Measurements from ENCODE around the gene CTTNBP2. TPM values are rescaled to one million over a fixed set of nuclear protein-coding genes. Genes with fewer than 3 reads are reported as not detected.
"Not testable (repeated sequence)": the region's sequence is repeated elsewhere in the genome, so short reads cannot be mapped to it uniquely, and the experiment has no call there.

CTTNBP2 gene
- total RNA-seq, 1 experiment from 2014 or later: 0.48 TPM

DNA sequence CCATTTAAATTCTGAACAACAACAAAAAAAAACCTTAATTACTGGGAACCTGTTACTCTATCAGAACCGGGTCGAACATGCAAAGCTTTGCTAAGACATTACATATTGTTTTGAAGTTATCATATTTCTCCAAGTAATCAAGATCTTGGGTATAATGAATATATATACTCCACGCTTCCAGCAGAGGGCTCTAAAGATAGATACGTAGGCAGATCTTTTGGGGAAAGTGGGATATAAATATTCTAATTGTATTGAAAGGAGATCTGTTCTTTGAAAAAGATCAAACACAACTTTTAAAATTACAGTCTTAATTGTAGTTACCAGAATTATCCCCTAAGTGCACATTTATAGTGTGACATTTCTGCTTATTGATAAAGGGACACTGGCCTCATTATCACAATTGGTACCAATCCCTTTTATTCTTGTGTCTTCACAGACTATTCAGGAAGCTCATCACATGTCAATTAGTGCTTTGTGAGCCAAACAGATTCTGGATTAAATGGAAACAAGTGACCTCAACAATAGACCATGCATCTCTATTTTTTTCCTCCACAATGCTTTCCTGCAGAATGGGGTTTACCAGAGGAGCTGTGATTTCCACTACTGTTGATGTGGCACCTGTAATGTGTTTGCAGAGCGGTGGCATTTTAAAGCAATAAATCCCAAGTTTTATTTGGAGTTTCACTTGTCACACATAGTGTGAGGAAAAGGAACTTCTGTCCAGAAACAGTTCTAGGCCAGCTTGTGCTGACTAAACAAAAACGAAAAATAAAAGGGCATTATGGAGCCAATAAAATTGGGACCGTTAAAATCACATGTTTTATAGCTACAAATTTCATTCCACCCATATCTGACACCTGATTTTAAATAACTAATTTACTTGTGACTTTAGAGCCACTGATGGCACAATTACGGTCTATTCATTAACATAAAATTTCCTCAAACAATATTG is 122.4 kb downstream of the CTTNBP2 start:
- peak; percentile 14 for DNase-seq (ENCODE audit: low read depth)

- DNase-seq (ENCODE audit: low read depth): no peak
Observed at GRCh38 chr7:117741962-117742361, 131.3 kb downstream of the CTTNBP2 start.

GRCh38 chr7:117739085-117739484 is 134.2 kb downstream of the CTTNBP2 start:
- DNase-seq (ENCODE audit: low read depth): no peak

DNA sequence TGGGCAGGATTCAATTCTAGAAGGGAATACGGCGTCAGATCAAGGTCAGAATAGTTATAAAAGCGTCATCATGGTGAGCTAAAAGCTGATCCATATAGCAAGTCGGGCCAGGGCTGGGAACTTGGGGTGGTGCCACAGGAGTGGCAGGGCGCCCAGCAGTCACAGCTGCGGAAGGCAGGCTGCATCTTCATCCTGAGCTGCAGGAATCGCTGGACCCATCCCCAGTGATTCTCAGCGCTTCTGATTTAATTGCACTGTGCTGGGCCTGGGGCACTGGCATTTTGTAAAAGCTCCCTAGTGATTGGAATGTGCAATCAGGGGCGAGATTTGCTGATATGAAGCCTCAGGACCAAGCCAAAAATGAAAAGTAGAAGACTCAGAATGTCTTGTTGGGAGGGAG is 135.3 kb downstream of the CTTNBP2 start:
- no peak for DNase-seq (ENCODE audit: low read depth)

DNA sequence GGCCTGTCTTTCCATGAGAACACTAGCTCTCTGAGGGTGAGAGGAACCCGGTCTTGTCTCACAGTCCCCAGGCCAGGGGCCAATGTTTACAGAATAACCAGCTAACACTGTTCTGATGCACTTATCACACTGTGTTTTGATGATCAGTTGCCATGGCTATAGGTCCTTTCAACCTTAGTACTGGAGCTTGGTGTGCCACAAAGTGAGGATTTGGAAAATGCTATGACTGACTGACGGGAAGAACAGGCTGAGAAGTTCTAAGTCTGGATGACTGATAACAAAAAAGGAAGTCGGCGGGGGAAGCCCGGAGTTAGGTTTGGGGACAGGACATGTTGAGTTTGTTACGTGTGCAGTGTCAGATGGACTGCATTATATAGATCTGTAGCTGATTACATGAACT is 141.8 kb downstream of the CTTNBP2 start:
- no peak for DNase-seq (ENCODE audit: low read depth)

GRCh38 chr7:117730390-117730789 is 142.9 kb downstream of the CTTNBP2 start:
- DNase-seq (ENCODE audit: low read depth): no peak

- peak; percentile 35 for DNase-seq (ENCODE audit: low read depth)
Observed at GRCh38 chr7:117728890-117729624, 144.2 kb downstream of the CTTNBP2 start.

GRCh38 chr7:117724898-117725297 is 148.3 kb downstream of the CTTNBP2 start:
- no peak for DNase-seq (ENCODE audit: low read depth)

DNA sequence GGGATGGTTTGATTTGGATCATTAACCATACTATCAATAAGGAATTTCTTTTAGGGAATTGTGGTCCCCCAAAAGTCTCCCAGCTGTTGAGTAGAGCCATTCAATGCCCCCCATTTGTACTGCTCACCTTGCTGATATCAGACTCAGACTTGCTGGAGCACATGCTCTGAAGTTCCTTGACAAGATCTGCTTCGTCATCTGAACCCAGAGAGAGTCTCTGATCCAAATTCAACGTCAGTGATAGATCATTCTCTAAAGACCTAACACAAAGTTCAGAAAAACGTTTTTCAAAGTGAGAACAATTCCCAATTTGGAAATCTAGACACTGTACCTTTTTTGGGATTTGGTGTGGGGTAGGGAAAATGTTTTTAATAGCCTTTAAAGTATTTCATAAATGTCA is 153.9 kb downstream of the CTTNBP2 start:
- no peak for DNase-seq (ENCODE audit: low read depth)

- no peak for DNase-seq (ENCODE audit: low read depth)
Observed at GRCh38 chr7:117718116-117718835, 155.0 kb downstream of the CTTNBP2 start.

DNA sequence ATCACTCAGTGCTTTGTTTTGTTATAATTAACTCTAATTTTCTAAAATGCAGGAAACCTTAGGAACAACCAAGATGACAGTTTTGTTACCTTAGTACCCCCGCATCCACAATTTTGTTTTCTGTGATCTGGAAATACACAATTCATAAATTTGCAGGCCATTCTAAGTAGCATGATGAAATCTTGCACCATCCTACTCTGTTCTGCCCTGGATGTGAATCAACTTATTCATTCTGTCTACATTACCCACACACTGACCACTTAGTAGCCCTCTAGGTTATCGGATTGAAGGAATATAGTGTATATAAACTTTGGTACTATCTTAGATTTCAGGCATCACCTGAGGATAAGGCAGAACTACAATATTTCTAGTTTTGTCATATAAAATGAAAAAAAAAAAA is 155.9 kb downstream of the CTTNBP2 start:
- DNase-seq (ENCODE audit: low read depth): no peak

- DNase-seq (ENCODE audit: low read depth): no peak
Observed at GRCh38 chr7:117716707-117717299, 156.4 kb downstream of the CTTNBP2 start.

DNA sequence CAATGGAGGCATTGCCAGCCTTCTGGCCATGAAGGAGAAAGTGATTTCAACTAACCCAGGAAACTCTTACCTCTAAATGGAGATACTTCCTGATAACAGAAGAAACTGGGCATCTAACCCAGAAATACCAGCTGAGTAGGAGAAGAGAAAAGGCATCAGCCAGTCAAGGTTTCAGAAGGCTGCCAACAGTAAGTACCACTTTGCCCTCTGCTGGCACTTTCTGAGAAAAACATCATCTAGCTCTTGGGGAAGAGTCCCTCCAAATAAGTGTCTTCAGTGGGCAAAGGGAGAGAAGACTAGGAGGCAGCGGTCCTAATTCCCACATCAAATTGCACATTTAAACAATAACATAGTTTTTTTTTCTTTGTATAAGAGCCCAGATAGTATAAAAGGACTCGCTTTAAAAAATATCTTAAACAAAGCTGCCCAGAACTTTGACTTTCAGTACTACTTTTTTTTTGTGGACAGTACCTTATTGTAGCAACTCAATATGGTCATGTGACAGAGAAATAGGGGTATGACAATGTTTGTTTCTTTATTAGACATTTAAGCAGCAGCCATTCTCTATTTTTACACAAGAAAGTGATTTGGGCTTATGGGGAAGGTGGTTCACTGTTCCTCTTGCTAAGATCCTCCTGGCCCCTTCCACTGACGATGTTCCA is 157.3 kb downstream of the CTTNBP2 start:
- DNase-seq (ENCODE audit: low read depth): peak; percentile 27

DNA sequence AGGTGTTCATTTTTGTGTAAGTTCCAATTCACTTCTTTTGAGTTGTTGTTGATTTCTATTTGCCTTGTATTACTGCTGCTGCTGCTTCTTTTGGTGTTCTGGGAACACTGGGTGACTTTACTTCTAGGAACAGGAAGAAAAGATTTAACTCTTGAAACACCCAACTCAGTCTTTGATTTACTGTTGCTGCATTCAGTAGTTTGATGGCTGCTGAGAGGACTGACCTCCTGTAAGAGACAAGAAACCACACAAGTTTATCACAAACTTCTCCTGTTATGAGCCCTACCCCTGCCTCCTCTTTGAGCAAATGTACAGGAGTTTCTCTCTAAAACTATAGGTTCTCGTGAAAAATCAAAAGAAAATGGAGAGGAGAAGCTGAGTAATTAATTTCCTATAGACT is 161.7 kb downstream of the CTTNBP2 start:
- DNase-seq (ENCODE audit: low read depth): no peak

DNA sequence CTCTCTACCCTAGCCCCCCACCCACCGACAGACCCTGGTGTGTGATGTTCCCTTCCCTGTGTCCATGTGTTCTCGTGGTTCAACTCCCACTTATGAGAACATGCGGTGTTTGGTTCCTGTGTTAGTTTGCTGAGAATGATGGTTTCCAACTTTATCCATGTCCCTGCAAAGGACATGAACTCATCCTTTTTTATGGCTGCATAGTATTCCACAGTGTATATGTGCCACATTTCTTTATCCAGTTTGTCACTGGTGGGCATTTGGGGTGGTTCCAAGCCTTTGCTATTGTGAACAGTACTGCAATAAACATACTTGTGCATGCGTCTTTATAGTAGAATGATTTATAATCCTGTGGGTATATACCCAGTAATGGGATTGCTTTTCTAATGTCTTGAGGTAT is 165.1 kb downstream of the CTTNBP2 start:
- DNase-seq (ENCODE audit: low read depth): not testable (repeated sequence)

DNA sequence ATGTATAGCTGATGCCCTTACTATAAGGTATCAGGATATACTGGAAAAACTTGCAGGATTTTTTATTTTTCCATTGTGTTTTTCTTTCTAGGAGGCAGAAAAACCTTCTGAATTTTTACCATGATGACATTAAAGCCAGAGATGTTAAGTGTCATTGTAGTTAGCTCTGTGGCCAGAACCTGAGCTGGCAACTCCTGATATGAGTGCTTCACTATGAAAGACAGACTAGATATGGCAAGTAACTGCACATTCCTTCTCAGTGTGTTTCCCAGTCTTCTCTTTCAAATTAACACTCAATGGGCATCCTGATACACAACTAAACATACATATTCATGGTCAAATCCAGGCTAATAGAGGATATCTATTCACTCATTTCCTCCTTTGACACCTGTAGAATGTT is 166.2 kb downstream of the CTTNBP2 start:
- DNase-seq (ENCODE audit: low read depth): no peak

- DNase-seq (ENCODE audit: low read depth): no peak
Observed at GRCh38 chr7:117706210-117706609, 167.0 kb downstream of the CTTNBP2 start.

DNA sequence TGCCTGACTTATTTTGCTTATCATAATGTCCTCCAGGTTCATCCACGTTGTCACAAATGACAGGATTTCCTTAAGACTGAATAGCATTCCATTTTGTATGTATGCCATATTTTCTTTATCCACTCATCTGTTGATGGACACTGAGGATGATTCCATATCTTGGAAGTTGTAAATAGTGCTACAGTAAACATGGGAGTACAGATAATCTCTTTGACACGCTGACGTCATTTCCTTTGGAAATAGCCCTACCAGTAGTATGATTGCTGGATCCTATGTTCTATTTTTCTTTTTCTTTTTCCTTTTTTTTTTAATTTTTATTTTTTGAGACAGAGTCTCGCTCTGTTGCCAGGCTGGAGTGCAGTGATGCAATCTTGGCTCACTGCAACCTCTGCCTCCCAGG is 167.6 kb downstream of the CTTNBP2 start:
- DNase-seq (ENCODE audit: low read depth): no peak

DNA sequence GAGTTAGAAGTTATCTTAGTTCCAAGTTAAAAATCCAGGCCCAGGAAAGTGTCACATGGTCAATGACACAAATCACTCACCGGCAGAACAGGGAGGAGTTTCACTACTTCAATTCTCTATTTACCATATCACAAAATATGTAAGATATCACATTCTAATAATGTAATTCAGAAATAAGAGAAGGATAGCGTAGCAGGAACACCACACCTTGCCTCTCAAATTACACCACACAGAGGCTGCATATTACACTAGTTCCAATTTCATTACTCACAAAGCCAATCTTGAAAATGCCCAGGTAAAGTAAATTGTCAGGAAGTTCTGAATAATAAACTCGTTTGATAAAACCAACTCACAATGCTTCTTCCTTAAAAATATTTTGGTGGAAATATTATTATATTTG is 169.2 kb downstream of the CTTNBP2 start:
- no peak for DNase-seq (ENCODE audit: low read depth)

- no peak for DNase-seq (ENCODE audit: low read depth)
Observed at GRCh38 chr7:117698018-117698417, 175.2 kb downstream of the CTTNBP2 start.

- DNase-seq (ENCODE audit: low read depth): no peak
Observed at GRCh38 chr7:117692338-117692737, 180.9 kb downstream of the CTTNBP2 start.
